ENCODE measurements around the gene ALAS1.

- TF ChIP-seq TAF1 (IDR thresholded peaks at IDR 0.05; ENCODE audit: borderline replicate concordance, insufficient read depth, low read length) (no peak), POLR2AphosphoS5 (IDR thresholded peaks at IDR 0.05; ENCODE audit: low read depth, low read length) (no peak), SIN3A (IDR thresholded peaks at IDR 0.05; ENCODE audit: borderline replicate concordance, insufficient read depth, low read length) (no peak), REST (IDR thresholded peaks at IDR 0.05; ENCODE audit: insufficient read depth in 1 of 2, low read depth in 2 of 2, low read length in 2 of 2) (no peak), FOXP2 (optimal IDR thresholded peaks at IDR 0.05; ENCODE audit: borderline replicate concordance, extremely low read depth, extremely low read length, insufficient read depth) (no peak)
Observed at GRCh38 chr3:52176180-52176752, 21.7 kb upstream of the ALAS1 start.

All from PFSK-1 (cell line).